Adipose tissue (tissue), 3 donors: Measurements from ENCODE around the gene RNU5D-1. TPM values are rescaled to one million over a fixed set of nuclear protein-coding genes. Genes with fewer than 3 reads are reported as not detected.
"Not testable (repeated sequence)": the region's sequence is repeated elsewhere in the genome, so short reads cannot be mapped to it uniquely, and the experiment has no call there.

Experiments used
- H3K27ac ChIP-seq: one replicate; pipeline ENCODE4 v1.5.1; 2013; ENCODE audit warnings: low read depth, low read length
- WGBS, 3 donors: extraction: QIAGEN DNeasy Blood & Tissue Kit; methylation state at CpG; one replicate each; pipeline ENCODE4 v1.1.7; 2013; 5-methylcytosine and 5-hydroxymethylcytosine counted together
- polyA plus RNA-seq, 3 donors: library from polyadenylated mRNA; stranded (reverse); fragments of 200-250 nt; gene quantifications; one replicate each; pipeline ENCODE4 v1.2.3, GENCODE V29; 2013
- donor health status: healthy with polysubstance abuse.
- donor health status: Bipolar disorder and iron deficiency.
- donor health status: healthy.

The RNU5D-1 gene
- polyA plus RNA-seq, 3 donors, result not detected

GRCh38 chr1:44738953-44739306 is 8.0 kb upstream of the RNU5D-1 start:
- 15 to 83% (median 74%) methylated on average over 1 of the region's 1 CpG for WGBS, 3 donors
- H3K27ac ChIP-seq, result not testable (repeated sequence)

GRCh38 chr1:44735992-44736391 is 5.0 kb upstream of the RNU5D-1 start:
- 93 to 100% (median 100%) methylated on average over 1 of the region's 1 CpG for WGBS, 3 donors

GRCh38 chr1:44733784-44734183 is 2.8 kb upstream of the RNU5D-1 start:
- H3K27ac ChIP-seq, result no peak overlapping the region

More at GRCh38 chr1:44735992-44736391, 5.0 kb upstream of the RNU5D-1 start:
- no peak overlapping the region for H3K27ac ChIP-seq

DNA sequence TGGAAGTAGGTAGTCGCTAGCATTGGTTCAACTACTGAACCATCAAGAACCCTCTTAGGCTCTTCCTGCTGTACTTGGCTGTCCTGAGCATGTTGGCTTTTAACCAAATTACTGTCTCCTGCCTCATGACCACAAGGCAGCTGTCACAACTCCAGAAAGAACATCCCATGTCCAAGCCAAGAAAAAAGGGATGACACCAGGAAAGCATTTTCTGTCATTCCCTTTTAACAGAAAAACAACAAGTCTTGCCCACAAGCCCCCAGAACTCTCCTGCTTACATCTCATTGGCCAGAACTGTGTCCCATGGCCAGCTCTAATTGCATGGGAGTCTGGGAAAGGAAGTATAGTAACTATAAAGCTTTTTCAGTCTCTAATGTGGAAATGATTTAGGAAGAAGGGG is 2.4 kb upstream of the RNU5D-1 start:
- no peak overlapping the region for H3K27ac ChIP-seq
- WGBS, 3 donors, result 44 to 86% (median 47%) methylated on average over 1 of the region's 1 CpG

More at GRCh38 chr1:44733784-44734183, 2.8 kb upstream of the RNU5D-1 start:
- WGBS, 3 donors, result 68 to 86% (median 72%) methylated on average over 1 of the region's 1 CpG

DNA sequence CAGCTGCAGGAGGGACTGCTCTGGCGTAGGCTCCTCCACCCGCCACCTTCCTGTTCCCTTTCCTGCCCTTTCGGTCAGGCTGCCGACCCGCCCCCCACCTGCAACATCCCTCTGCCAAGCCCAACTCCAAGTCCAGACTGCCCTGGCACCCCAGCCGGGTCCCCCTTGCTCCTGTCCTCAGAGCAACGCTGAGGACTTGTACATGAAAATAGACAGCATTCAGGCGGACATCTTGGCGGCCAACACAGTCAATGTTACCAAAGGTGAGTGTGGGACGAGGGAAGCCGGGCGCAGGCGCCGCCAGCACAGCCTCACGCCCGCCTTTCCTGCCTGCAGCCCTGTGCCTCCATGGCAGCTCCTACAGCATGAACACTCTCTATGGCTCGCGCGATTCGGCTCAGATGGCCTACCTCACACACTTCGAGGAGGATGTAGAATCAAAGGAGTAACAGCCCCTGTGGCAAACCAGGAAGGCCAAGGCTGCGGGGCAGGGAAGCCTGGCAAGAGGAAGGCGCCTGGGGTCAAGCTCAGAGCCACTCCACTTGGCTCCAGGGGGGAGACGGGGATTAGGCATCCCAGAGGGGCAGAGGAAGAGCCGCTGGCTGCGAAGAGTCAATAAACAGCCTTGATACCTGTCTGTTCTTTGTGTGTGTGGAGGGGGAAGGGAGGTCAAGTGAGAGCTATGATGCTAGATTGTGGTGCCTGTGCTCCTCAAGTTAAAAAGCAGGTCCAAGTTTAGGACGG is 5.8 kb downstream of the RNU5D-1 start:
- WGBS, 3 donors, result 74 to 77% (median 77%) methylated on average over 27 of the region's 27 CpGs
- no peak overlapping the region for H3K27ac ChIP-seq

GRCh38 chr1:44724296-44724954 is 6.5 kb downstream of the RNU5D-1 start:
- 75 to 80% (median 75%) methylated on average over 63 to 64 of the region's 64 CpGs for WGBS, 3 donors

GRCh38 chr1:44723496-44724295 is 7.3 kb downstream of the RNU5D-1 start:
- 59 to 78% (median 66%) methylated on average over 26 to 28 of the region's 28 CpGs for WGBS, 3 donors
- H3K27ac ChIP-seq, result no peak overlapping the region

More at GRCh38 chr1:44724296-44724954, 6.5 kb downstream of the RNU5D-1 start:
- no peak overlapping the region for H3K27ac ChIP-seq

GRCh38 chr1:44723064-44723463 is 7.9 kb downstream of the RNU5D-1 start:
- WGBS, 3 donors, result 51 to 81% (median 55%) methylated on average over 9 of the region's 9 CpGs

DNA sequence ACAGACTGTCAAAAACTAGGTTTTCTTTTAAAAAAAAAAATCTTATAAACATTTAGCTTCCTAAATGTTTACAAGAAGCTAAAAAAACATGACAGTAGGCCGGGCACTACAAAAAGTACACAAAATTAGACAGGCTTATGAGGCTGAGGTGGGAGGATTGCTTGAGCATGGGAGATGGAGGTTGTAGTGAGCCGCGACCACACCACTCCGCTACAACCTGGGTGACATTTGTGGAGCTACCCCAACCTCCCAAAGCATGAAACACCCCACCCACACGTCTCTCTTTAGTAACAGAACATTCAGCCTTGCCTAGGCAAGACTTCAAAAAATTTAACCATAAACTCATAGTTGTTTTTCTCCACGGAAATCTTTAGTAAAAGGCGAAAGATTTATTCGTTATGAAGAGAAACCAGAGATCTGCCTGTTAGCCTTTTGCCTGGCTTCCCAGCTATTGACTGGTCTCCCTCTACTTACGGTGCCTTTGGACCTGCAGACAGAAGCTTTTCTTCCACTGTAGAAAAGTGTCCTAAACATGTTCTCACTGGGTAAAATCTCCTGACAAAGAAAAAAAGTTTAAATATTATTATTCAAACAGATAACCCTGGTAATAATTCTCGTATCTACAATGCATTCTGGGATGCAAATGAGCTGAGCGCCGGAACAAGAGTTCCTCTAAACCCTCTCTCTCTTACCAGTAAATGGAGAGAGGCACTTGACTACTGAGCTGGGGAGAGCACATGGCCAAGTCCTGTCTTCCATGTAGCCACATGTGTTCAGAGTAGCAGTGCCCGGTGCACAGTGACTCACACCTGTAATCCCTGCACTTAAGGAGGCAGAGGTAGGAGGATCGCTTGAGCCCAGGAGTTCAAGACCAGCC is 9.2 kb downstream of the RNU5D-1 start:
- 23 to 33% (median 29%) methylated on average over 14 of the region's 14 CpGs for WGBS, 3 donors
- no peak overlapping the region for H3K27ac ChIP-seq

More at GRCh38 chr1:44723064-44723463, 7.9 kb downstream of the RNU5D-1 start:
- H3K27ac ChIP-seq, result no peak overlapping the region

DNA sequence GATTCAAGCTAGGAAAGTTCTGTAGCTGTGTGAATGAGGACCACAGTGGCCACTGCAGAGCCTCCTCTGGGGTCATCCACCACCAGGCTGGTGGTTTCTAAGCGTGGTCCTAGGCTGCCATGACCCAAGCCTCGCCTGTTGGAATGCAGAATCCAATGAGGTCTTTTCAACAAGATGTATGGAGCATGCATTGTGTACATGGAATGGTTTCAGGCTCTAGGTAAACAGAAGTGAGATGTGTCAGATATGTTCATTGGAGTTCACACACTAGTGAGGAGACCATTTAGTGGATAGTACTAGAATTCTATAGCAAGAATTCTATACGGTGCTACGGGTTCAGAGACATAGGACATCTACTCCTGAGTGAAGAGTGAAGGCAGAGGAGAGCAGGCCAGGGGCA is 10.7 kb downstream of the RNU5D-1 start:
- WGBS, 3 donors, result 81 to 92% (median 88%) methylated on average over 4 of the region's 4 CpGs
- no peak overlapping the region for H3K27ac ChIP-seq

- H3K27ac ChIP-seq, result no peak overlapping the region
- 63 to 71% (median 64%) methylated on average over 5 of the region's 5 CpGs for WGBS, 3 donors
These were observed 11.7 kb downstream of the RNU5D-1 start for GRCh38 chr1:44719318-44719717.

DNA sequence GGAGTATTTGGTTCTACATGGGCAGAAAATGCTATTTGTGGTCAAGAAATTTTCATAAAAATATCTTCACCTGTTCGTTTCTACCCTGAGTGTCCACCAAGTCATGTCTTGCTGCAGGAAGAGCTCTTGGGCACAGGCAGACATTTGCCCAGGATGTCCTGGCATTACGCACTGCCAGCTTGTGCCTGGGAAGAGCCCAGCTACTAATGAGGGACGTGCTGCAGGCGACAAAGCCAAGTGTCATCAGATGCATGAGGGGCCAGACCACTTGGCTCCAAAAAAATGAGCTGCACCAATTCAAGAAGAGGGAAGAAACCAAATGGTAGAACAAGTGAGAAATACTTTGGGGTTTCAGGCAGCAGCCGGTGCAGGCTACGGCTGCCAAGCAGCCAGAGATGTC is 12.9 kb downstream of the RNU5D-1 start:
- 87 to 89% (median 87%) methylated on average over 6 of the region's 6 CpGs for WGBS, 3 donors
- no peak overlapping the region for H3K27ac ChIP-seq

GRCh38 chr1:44717653-44718052 is 13.3 kb downstream of the RNU5D-1 start:
- H3K27ac ChIP-seq, result no peak overlapping the region
- WGBS, 3 donors, result 39 to 70% (median 66%) methylated on average over 1 of the region's 1 CpG

- WGBS, 3 donors, result 83 to 92% (median 89%) methylated on average over 4 of the region's 4 CpGs
These were observed 13.8 kb downstream of the RNU5D-1 start for GRCh38 chr1:44717156-44717555.

DNA sequence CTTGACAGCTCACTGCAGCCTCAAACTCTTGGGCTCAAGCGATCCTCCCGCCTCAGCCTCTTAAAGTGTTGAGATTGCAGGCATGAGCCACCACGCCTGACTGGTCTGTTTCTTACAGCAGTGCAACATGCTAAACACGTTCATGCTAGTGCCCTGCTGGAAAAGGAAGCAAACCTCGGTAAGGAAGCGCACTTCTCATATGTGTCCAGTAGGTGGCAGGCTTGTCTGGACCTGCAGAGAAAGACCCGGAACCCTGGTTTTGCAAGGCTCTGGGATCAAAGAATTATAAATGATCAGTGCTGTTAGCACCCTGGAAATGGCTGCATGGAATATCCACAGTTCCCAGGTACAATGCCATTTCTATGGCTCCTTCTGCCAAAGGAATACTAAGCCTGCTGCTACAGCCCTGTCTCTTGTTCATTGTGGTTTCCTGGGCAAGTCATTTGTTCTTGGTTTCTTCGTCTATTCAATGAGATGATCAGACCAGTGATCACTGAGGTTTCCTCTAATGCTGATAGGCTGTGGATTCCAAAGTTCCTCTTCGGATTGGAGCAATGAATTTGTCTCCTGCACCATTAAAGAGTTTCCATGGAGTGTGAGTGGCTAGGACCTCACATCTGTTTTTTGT is 15.9 kb downstream of the RNU5D-1 start:
- H3K27ac ChIP-seq, result no peak overlapping the region
- WGBS, 3 donors, result 5 to 10% (median 6%) methylated on average over 9 of the region's 9 CpGs

More at GRCh38 chr1:44717156-44717555, 13.8 kb downstream of the RNU5D-1 start:
- H3K27ac ChIP-seq, result no peak overlapping the region

GRCh38 chr1:44714532-44714931 is 16.4 kb downstream of the RNU5D-1 start:
- 85 to 89% (median 87%) methylated on average over 7 of the region's 7 CpGs for WGBS, 3 donors
- H3K27ac ChIP-seq, result no peak overlapping the region

DNA sequence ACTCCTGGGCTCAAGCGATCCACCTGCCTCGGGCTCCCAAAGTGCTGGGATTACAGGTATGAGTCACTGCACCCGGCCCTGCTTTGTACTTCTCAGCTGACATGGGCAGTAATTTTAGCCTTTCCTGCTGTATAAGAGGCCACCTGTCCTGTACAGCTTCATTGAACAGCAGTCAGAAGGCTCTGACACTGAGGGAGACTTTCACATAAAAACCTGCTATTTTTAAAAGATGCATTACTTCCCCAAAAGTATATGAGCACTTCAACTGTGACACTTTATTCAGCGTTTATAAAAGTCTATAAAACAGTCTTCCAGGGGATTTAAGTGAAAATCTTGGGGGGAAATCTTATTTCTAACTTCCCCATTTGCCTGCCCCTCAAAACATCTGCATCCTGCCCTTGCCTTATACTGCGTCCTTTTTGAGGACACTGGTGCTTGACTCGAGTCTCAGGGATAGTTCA is 17.6 kb downstream of the RNU5D-1 start:
- WGBS, 3 donors, result 44 to 65% (median 48%) methylated on average over 6 of the region's 6 CpGs
- no peak overlapping the region for H3K27ac ChIP-seq
